ENCODE data around the gene MAPKAPK3. TPM values are rescaled to one million over a fixed set of nuclear protein-coding genes. Genes with fewer than 3 reads are reported as not detected.

Gene MAPKAPK3
- total RNA-seq, 4 donors from 2014 or later: 25.8 to 57.8 (median 29.2) TPM

DNA sequence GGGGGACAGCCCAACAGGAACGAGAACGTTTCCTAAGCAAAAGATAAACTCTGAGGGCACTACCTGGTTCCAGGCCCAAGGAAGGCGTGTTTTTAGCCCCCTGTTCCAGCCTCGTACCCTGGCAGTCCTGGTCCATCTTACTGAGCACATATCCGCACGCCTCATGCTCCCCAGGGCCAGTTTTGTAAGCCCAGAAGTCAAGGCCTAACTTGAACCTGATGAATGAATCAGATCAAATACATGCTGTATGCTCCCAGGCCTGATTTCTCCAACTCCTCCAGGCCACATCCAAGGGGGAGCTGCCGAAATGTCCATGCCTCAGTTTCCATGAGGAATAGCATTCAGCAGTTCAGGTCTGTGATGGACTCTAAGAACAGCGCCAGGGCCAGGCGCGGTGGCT lies 43.4 kb downstream of the MAPKAPK3 start:
- TF ChIP-seq, protein P1, sequence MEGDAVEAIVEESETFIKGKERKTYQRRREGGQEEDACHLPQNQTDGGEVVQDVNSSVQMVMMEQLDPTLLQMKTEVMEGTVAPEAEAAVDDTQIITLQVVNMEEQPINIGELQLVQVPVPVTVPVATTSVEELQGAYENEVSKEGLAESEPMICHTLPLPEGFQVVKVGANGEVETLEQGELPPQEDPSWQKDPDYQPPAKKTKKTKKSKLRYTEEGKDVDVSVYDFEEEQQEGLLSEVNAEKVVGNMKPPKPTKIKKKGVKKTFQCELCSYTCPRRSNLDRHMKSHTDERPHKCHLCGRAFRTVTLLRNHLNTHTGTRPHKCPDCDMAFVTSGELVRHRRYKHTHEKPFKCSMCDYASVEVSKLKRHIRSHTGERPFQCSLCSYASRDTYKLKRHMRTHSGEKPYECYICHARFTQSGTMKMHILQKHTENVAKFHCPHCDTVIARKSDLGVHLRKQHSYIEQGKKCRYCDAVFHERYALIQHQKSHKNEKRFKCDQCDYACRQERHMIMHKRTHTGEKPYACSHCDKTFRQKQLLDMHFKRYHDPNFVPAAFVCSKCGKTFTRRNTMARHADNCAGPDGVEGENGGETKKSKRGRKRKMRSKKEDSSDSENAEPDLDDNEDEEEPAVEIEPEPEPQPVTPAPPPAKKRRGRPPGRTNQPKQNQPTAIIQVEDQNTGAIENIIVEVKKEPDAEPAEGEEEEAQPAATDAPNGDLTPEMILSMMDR (IDR thresholded peaks at IDR 0.05; ENCODE audit: low read depth): no peak

DNA sequence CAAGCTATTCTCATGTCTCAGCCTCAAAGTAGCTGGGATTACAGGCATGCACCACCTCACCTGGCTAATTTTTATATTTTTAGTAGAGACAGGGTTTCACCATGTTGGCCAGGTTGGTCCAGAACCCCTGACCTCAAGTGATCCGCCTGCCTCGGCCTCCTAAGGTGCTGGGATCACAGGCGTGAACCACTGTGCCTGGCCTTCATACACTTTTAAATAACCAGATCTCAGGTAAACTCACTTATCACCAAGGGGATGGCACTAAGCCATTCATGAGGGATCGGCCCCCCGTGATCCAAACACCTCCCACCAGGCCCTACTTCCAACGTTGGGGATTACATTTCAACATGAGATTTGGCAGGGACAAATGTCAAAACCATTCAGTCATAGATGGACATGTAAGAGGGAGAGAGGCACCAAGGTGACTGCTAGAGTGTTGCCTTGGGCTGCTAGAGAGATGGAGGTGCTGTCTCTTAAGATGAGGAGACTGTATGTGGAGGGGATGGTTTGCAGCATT lies 44.4 kb downstream of the MAPKAPK3 start:
- TF ChIP-seq, protein P1 (IDR thresholded peaks at IDR 0.05; ENCODE audit: low read depth): no peak

DNA sequence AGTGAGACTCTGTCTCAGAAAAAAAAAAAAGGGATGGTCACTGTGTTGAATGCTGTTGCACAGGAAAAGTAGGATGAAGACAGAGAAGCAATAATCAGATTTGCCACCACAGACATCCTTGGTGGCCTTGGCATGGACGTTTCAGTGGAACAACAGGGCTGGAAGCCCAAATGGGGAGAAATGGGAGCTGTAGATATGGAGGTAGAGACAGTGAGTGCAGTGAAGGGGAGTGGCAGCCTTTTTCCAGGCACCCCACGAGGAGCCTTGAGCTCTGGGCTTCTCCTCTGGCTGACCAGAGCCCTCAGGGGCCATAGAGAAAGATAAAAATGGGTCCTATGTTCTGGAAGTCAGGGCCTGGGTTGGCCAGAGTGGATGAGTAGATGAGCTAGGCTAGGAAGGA lies 45.5 kb downstream of the MAPKAPK3 start:
- TF ChIP-seq, protein P1 (IDR thresholded peaks at IDR 0.05; ENCODE audit: low read depth): no peak

DNA sequence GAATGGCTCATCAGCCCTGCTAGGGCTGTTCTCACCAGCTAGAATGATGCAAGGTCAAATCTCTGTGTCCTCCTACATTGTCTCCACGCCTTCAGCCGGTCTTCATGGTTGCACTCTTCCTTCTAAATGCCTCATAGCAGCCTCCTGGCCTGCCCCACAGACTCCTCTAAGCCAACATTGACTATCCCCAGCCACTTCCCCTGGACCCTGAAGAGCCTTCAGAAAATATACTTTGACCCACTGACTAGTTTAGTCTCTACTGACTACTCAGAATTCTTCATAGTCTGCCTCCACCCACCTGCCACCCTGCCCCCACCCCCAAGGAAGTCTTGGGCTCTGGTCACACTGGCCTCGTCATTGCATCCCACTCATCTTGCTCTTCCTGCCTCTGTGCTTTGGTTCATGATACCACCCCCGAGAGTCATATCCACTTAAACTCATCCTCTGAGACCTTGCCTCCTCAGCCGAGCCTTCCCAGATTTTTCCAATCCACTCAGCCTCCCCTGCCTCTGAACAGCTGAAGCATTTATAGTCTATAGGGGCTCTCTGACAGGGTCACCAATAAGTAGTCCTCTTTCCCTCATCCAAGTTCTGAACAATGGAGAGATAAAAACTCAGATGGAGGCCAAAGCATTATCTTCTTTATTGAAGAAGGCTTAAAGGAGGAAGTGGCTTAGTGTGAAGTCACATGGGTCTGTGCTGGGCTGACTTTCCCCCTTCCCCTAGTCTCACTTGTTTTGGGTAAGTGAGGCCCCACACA lies 48.3 kb downstream of the MAPKAPK3 start:
- TF ChIP-seq, protein P1 (IDR thresholded peaks at IDR 0.05; ENCODE audit: low read depth): no peak

DNA sequence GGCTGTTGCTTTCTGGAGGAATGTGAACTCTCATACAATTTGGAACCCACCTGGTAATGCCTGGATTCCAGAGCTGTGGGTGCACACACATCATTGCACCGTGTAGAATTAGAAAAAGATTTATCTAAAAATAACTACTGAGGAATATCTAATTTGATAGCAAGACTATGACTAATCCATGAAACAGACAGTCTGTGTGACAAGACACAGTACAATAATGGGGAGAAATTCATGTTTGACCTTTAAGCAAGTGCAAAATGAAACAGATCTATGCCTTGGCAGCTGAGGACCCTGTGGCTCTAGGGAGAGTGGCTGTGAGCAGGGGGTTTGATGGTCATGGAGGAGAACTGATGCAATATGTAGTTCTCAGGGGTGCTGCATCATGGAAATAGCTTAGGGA lies 49.9 kb downstream of the MAPKAPK3 start:
- TF ChIP-seq, protein P1 (IDR thresholded peaks at IDR 0.05; ENCODE audit: low read depth): no peak

DNA sequence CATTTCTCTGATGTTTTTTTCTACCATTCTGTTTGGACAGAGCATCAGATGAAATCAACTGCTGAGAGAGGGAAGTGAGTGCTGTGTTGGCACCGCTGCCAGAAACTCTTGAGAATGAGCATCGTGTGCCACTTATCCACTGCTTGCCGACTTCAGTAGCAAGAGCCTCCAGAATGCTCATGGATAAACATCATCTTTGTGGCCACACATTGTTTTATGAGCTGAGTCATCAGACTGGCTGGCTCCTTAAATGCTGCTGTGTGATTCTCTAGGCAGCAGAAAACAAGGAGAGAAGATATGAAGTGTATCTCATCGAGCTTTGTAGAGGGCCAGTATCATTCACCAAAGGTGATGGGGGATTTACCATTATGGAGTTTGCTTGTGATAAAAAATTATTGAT lies 54.4 kb downstream of the MAPKAPK3 start:
- TF ChIP-seq, protein P1 (IDR thresholded peaks at IDR 0.05; ENCODE audit: low read depth): no peak

DNA sequence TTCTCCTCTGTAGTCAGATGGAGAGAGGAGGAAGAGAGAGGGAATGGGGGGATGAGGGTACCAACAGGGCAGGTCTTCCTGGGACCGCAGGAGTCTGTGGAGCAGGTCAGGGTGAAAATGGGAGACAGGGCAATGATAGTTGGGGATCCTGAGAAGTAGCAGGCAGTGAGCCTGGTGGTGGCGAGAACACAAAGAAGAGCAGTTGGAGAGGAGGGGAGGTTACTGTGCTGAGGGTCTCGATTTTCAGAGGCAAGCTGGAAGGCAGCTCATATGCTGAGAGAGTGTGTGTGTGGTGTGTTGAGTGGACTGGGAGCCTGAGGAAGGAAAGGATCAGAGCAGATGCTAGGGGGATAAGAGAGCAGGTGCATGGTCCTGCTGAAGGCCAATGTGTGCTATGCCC lies 55.7 kb downstream of the MAPKAPK3 start:
- TF ChIP-seq, protein P1 (IDR thresholded peaks at IDR 0.05; ENCODE audit: low read depth): no peak

All from subcutaneous adipose tissue (tissue), 4 donors.